ENCODE measurements around the gene BCL2.

GRCh38 chr18:63329431-63330145, 10.0 kb upstream of the BCL2 start:
- TF ChIP-seq CTCF (IDR thresholded peaks at IDR 0.05) (no peak), POLR2A (IDR thresholded peaks at IDR 0.05) (no peak)
